Thyroid gland (tissue), 4 donors: ENCODE results near the gene HECTD2.

Experiments used
- CTCF ChIP-seq, 6 experiments: fragments of 200-600 bp in 3 of 6; fragments of 450-650 bp in 3 of 6; sonication (generic) in 3 of 6; IDR thresholded peaks; one replicate each; pipeline ENCODE4 v1.5.1; 2016 to 2019; ENCODE audit warnings: antibody characterized with exemption in 6 of 6, mild to moderate bottlenecking in 2 of 6, inconsistent platforms in 1 of 6, moderate library complexity in 1 of 6
- POLR2A ChIP-seq, 2 donors: fragments of 450-650 bp; IDR thresholded peaks; one replicate each; pipeline ENCODE4 v1.6.1; 2017; ENCODE audit warnings: antibody characterized with exemption in 2 of 2, mild to moderate bottlenecking in 2 of 2, moderate library complexity in 1 of 2

DNA sequence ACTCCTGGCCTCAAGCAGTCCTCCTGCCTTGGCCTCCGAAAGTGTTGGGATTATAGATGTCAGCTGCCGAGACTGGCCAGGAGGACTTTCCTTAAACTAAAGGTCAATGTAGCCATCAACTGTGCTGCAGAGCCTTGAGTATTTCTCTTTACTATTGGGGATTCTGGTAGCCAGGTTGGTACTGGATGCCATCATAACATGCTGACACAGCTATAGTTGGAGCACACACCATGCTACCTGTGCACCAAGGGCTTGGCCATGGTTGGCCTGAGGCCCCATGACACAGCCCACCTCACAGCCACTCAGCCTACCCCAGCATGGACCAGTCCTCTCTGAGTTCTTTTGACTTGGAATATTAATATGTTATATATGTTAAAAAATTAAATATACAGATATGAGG lies 54.4 kb downstream of the HECTD2 start:
- no peak for TF ChIP-seq CTCF (IDR thresholded peaks at IDR 0.05)
- no peak for TF ChIP-seq POLR2A (IDR thresholded peaks at IDR 0.05)
